Gastrocnemius medialis (tissue), 4 donors: Measurements from ENCODE around the gene CTNNA2.

ENCODE experiments used
- CTCF ChIP-seq, 5 experiments: fragments of 450-650 bp in 3 of 5; fragments of 200-600 bp in 2 of 5; sonication (generic) in 2 of 5; IDR thresholded peaks in 4 of 5; conservative IDR thresholded peaks in 1 of 5; 1 replicate in 4 of 5; 2 replicates in 1 of 5; pipeline ENCODE4 v1.5.1; 2016 to 2019; ENCODE audit warnings: antibody characterized with exemption in 5 of 5, mild to moderate bottlenecking in 3 of 5, moderate library complexity in 3 of 5
- POLR2A ChIP-seq, 2 donors: fragments of 450-650 bp; IDR thresholded peaks; one replicate each; pipeline ENCODE4 v1.6.1; 2017; ENCODE audit warnings: antibody characterized with exemption in 2 of 2, mild to moderate bottlenecking in 2 of 2, moderate library complexity in 2 of 2

- no peak for TF ChIP-seq CTCF (IDR thresholded peaks at IDR 0.05 in 4 of 5, conservative IDR thresholded peaks at IDR 0.05 in 1 of 5)
- no peak for TF ChIP-seq POLR2A (IDR thresholded peaks at IDR 0.05)
Measured at GRCh38 chr2:79666430-79666829, 153.6 kb downstream of the CTNNA2 start.
